NCI-H524 (cell line): Measurements from ENCODE around the gene AGAP1.
"Not testable (repeated sequence)": the region's sequence is repeated elsewhere in the genome, so short reads cannot be mapped to it uniquely, and the experiment has no call there.

Experiments
- DNase-seq, 2 experiments: peaks; one replicate each; lab custom pipeline; 2025; lab: John Stamatoyannopoulos, UW

The AGAP1 gene

DNA sequence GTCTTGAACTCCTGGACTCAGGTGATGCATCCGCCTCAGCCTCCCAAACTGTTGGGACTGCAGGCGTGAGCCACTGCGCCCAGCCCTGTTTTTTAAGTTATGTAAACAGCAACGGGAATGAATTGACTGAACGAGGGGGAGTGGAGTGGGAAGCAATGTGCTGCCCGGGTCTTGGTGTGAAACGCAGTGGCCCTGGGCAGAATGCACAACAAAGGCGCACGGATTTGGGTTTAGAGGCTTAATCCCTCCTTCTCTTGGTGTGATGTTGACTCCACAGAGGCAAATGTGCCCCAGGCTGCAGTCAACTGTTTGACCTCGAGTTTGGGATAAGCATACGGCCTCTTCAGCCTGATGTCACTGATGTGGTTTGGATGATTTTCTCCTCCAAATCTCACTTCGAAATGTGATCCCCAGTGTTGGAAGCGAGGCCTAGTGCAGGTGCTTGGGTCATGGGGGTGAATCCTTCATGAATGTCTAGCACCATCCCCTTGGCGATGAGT, 97.4 kb downstream of the AGAP1 start:
- peak in 1 of 2 experiments; percentile 10 for DNase-seq

DNA sequence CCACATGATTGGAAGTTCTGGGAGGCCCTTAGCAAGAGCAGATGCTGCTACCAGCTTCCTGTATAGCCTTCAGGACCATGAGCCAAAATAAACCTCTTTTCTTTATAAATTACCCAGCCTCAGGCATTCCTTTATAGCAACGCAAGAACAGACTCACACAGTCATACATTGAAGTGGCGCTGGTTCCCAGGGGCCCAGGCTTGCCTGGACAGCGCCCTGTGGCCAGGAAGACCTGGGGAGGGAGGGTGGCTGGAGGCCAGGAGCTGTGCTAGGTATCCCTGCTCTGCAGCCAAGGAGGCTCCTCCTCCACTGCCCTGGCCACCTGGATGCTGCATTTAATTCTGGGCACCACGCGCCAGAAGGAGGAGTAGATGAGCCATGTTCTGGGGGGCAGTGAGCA, 98.1 kb downstream of the AGAP1 start:
- DNase-seq: no peak

DNA sequence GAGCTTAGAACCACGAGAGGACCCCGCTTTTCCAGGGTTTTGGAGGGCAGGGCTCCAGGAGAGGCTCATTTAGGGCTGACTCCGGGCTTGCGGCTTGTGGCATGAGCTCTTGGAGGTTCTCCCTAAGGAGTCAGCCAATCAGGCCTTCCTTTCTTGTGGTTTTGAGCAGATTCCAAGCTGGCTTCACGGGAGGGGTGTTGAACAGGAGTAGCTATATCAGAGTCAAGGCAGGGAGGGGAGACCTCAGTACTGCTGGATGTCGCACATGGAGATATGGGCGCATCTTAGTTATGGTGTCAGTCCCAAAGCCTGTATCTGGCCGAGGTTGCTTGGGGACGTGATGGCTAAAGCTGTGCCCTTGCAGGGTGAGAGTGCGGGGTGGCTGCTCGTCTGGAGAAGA, 98.6 kb downstream of the AGAP1 start:
- DNase-seq: peak in 1 of 2 experiments; percentile 27

DNA sequence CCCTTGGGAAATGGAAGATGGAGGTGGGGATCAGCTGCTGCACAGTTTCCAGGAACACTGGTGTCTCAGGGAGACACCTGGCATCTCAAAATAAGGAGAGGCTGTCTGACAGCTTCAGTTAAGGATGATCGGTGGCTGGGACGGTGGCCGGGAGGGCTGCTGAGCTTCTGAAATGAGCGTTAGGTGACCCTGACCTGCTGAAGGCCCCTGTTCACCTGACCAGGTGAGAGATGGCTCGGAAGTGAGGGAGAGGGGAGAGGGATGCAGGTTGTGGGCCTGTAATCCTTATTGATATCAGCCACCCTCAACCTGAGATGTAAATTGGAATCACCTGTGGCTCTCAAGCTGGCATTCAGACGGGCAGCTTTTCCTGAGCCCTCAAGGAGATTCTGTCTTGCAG, 99.0 kb downstream of the AGAP1 start:
- DNase-seq: peak; percentile 29 to 79

DNA sequence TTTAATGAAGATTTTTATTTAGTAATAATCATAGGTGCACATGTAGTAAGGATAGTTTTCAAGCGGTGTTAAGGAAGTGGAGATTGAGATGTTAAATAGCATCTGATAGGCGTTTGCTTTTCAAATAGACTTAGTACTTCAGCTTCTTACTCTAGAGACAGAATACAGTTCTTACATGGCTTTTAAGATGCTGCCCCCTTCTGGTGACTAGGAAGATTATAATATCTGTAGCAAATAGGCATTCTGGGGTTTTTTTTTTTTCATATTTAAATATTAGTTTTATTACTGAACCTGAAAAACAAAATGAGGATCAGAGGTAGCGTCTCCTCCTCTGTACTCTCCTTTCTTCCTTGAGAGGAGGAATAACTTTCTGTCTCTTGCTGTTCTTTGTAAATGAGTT, 100.2 kb downstream of the AGAP1 start:
- DNase-seq: peak; percentile 39 to 79

DNA sequence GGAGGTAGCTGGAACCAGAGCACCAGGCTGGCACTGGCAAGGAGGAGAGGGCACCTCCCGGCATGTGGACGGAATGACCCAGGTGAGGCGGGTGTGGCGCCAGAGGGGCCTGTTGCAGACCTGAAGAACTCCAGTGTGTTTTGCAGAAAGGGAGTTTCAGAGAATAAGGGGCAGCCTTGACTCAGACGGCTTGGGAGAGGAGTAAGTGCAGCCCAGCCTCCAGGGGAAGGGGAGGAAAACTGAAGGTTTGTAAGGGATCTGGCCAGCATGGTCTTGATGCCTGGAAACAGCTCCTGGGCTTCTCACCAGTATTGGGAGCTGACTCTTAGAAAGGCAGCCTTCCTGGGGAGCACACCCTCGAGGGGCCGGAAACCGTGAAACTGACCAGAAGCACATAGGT, 101.1 kb downstream of the AGAP1 start:
- no peak for DNase-seq

DNA sequence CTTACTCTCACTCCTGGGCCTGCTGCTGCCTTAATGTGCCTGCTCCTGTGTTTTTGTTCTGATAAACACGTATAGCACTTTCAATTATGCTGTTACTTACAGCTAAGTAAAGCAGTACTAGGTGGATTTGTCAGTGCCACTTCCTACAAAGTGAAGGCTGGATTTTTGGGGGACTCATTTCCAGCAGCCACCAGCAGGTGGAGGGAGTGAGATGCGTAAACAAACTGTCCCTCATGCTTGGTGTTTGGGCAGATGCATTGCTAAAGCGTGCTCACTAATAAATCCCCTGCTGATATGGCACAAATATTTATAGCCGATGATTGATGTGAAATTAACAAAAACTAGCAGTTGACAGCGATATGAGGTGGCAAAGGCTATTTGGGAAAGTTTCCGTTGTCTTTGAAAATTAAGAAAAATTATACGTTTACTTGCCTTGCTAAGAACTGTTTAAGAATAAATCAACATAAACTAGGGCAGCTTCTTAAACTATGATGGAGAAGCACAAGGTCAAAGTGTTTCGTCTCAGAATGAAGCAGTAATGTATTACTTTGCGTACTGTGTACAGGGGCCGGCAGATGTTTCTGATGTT, 101.7 kb downstream of the AGAP1 start:
- DNase-seq: peak; percentile 58 to 80

DNA sequence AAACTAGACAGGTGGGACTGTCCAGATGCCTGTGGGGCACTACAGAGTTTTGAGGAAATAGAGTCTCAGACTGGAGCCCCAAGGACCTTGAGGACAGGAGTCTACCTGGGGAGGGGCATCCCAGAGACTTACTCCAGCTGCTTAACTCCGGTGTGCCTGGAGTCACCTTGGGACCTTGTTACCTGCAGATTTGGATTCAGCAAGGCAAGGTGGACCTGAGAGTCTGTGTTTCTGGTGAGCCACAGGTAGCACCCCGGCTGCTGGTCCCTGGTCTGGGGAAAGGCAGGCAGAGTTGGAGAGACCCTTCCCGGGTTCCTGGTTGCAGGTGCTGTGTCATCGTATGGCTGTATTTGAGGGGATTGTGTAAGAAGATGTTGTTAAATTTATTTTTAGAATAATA, 102.4 kb downstream of the AGAP1 start:
- DNase-seq: no peak

DNA sequence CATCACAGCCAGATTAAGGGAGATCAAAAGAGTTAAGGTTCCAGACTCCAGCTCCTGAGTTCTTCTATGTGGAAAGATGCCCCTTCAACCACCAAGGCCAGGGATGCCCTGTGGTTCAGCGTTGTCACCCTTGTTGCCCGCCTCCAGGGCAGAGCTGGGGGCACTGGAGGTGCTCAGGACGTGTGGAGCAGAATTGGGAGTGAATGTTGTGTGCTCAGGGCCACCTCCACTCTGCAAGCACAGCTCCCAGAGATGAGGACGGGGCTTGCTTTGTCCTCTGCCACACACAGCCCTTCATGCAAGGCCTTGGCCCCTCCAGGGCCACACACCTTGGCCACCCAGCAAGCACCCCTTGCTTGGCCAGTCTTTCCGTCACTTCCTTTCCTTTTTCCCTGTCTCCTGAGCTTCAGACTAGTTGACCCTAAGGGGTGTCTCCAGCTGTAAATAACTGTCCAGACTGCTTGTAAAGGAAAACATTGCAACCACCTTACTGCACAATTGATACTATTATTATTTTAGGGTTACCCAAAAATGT, 103.3 kb downstream of the AGAP1 start:
- no peak for DNase-seq

DNA sequence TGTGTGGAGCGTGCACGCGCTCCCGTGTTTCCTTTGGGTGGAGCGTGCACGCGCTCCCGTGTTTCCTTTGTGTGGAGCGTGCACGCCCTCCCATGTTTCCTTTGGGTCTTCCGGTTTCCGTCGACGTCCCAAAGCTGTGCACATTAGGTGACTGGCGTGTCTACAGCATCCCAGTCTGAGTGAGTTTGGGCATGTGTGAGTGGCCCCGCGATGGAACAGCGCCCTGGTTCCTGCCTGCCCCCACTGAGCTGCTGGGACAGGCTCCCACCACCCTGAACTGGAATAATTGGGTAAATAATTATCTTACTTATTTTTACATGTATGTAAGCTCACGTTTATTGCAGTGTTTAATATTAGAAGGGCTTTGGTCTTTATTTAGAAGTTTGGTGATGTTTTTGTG, 104.2 kb downstream of the AGAP1 start:
- no peak for DNase-seq

DNA sequence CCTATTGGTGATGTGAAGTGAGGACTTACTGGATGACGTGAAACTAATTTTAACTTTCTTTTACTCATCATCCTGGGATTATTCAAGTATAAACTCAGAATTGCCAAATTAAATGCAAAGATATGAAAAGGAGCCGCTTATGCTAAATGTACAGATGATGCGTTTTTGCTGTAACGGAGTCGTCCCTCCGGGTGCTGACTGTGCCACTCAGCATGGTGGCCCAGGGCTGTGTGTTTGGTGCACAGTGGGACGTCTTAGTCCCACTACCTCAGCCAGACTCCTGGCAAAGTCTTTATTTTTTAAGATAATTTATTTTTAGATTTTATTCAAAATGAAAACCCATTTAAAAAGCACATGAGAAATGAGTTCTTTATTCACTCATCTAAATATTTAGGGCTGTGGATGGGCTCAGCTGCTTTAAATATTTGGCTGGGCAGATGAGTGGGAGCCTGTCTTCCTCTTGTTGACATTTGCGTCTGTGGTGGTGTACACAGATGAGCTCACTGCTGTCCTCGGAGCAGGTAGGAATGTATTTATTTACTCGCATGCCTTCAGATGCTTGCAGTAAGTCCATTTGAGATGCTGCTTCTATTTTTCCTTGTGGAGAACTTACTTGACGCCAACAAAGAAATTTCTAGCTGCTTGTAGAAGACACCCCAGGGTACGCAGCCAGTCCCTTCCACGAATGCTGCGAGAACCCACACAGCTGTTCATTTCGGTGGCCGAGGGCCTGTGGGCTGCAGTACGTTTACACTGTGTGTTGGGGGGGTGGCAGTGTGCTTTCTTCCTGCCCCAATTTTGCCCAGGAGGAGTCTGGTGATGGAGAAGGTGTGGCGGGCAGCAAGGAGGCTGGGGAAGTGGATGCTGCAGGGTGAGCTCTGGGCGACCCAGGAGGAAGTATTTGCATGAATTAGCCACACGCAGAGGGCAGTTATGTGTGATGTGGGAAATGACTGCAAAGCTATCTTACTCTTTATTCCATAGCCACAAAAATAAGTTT, 105.0 kb downstream of the AGAP1 start:
- no peak for DNase-seq

DNA sequence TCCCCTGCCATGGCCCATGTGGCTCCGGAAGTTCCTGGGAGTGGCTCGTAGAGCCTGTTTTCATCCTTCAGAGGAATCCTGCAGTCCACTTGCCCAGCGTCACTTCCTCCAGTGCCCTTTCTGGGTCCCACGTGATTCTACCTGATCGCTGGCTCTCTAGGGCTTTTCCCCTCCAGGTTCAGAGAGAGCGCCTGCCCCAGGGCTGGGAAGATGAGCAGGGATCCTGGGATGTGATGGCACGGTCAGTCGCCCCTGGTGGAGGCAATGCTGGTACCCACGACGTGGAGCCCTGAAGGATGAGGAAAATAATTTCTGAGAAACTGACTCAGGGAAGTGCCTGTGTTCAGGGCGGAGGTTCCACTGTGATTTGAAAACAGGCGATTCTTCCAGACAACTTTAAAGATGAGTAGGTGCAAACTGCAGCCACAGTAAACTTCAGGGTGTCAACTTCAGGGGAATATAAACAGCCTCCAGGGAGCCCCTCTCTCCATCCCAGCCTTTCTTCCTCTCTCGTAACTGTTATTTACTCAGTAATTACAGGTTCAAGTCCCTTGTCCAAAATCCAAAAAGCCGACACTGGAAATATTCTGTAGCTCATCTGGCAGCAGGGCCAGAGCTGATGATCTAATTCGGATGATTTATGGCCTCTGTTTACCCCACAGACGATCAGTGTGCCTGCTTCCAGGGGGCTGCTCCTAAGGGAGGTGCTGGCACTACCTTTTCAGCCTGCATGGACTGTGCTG, 105.9 kb downstream of the AGAP1 start:
- DNase-seq: no peak

DNA sequence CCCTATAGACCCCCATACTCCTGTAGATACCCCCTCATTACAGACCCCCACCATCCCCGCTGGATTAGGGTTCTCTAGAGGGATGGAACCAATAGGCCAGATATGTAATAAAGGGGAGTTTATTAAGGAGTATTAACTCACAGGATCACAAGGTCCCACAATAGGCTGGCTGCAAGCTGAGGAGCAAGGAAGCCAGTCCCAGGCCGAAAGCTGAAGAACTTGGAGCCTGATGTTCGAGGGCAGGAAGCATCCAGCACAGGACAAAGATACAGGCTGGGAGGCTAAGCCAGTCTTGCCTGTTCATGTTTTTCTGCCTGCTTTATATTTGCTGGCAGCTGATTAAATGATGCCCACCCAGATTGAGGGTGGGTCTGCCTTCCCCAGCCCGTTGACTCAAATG, 106.6 kb downstream of the AGAP1 start:
- no peak for DNase-seq

DNA sequence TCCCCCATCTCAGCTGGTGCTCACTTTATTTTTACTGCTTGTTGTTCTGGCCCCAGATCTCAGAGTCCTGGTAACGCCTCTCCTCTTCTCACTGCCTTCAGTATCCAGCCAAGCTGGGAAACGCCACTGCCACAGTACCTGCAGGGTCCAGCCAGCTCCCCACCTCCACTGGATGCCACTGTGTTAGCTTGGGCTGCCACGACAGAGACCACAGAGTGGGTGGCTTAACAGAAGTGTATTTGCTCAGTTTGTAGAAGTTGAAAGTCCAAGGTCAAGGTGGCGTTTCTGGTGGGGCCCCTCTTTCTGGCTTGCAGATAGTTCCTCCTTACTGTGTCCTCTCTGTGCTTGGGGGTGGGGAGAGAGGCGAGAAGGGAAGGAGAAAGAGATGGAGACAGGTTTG, 107.1 kb downstream of the AGAP1 start:
- no peak for DNase-seq

DNA sequence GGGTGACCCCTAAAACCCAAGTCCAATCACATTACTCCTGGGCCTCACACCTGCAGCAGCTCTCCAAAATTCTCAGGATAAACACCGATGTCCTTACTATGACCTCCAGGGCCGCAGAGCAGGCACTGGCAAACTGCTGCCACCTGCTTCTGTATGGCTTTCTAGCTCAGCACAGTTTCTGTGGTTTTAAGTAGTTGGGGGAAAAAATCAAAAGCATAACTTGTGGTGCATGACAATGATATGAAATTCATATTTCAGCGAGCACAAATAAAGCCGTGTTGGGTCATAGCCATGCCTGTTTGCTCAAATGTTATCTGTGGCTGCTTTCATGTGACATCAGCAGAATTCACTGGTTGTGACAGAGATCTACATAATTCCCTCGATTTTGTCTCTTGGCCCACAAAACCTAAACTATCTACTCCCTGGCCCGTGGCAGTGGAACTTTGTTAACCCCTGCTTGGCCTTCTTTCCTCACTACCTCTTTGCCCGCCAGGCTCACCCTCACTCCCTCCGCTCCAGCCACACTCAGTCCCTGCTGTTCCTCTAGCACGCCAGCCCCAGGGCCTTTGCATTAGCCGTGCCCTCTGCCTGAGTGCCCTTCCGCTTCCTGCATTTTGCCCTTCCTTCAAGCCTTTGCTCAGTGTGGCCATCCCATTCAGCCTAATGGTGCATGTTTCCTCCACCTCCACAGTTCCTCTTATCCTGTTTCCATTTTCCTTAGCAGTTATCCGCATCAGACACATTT, 108.3 kb downstream of the AGAP1 start:
- no peak for DNase-seq

DNA sequence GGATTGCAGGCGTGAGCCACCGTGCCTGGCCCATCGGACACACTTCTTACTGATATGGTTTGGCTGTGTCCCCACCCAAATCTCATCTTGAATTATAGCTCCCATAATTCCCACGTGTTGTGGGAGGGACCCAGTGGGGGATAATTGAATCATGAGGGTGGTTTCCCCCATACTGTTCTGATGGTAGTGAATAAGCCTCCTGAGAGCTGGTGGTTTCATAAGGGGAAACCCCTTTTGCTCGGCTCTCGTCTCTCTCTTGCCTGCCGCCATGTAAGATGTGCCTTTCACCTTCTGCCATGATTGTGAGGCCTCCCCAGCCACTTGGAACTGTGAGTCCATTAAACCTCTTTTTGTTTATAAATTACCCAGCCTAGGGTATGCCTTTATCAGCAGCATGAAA, 109.1 kb downstream of the AGAP1 start:
- not testable (repeated sequence) for DNase-seq

DNA sequence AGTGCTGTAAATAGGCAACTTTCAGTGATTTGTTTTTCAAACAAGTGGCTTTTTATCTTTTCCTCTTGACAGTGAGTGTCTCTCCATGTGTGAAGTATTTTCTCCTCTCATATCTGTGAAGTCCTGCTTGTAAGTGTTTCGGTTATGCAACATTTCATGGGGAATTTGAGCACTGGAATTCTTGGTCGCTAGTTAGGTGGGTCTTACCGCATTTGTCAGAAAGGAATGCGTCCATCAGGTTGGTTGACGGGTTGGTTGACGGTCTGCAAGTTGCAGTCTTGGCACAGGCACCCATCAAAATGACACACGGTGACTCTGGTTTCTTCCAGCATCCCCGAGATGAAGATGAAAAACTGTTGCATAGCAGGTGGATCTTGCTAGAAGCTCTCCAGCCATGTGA, 109.8 kb downstream of the AGAP1 start:
- DNase-seq: no peak

DNA sequence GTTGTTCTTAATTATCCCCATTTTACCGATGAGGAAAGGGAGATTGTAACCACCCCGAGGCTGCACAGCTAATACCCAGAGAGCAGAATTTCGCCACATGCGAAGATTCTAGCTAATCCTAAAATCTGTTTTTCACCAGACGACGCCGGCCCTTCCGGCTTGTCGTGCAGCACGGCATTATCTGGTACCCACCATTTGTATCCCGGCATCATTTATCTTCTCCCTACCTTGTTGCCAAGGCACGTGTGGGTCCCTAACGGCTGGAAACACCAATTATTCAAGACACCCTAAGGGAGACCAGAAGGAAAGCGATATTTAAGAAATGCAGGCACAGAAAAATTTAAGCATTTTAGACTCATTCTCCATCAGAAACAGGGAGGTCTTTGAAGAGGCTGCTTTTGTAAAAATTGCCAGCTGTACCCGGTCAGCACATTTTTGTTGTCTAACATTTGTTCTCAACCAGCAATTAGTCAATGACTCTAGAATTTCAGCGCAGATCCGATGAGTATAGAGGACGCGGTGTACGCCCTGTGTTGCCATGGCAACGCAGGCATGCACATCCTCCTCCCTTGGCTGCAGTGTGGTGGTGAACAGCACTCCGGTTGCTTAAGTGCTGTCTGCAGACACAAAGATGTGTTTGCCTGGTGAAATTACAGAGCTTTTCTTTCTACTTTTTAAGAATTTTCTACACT, 111.6 kb downstream of the AGAP1 start:
- DNase-seq: peak; percentile 58 to 92

DNA sequence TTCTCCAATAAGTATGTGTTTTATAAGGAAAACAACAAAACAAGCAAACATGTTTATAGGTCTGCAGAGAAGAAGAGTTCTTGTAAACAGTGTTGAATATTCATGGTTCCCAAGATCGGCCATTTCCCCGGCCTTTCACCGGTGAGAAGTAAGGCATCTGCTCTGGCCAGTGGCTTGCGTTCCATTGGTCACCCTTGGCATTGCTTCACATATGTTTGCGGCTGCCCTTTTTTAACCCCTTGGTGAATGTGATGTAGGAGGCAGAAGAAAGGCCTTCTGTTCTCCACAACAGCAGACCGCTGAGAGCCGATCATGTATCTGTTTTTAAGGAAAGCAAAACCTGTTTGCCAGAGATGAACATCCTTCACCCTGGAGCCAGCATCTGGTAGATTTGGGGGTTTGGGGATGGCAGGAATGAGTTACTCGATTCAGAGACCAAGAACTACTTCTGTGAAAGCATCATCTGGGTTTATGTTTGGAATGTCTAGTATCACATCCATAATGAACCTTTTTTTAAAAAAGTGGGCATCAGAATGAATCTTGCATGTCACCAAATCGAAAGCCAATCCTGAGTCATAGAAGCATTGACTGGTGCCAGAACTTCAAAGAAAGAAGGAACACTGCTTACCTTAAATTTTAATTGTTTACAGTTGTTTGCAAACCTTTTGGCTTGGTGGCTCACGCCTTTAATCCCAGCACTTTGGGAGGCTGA, 112.3 kb downstream of the AGAP1 start:
- DNase-seq: no peak

DNA sequence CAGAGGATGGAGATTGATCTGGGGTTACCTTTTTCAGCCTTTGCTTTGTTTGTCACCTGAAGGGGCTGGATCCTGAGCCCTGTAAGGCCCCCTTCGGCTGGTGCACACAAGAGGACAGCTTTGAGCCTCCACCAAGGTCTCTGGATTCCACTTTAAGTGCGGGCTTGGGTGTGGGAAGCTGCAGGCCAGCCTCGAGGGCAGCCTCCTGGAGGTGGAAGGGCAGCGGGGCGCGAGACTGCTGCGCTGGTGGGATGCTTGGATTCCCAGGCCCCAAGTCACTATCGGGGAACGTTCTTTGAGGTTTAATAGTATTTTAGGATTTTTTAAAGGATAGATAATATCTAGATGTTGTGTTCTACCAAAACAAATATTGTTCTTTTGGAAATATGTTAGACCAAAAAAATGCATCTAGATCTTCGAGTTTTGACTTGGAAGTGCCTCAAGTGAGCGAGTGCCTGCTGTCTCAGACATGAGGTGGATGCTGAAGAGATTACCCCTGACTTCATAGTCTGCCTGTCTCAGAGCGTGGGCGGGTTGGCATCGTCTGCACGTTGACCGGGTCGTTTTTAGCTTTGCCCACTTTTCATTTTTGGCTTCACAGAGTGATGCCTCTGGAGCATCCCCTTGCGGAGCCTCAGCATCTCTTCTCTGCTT, 113.8 kb downstream of the AGAP1 start:
- DNase-seq: no peak
